PC-9 (cell line): ENCODE data around the gene SIDT1. TPM values are rescaled to one million over a fixed set of nuclear protein-coding genes. Genes with fewer than 3 reads are reported as not detected.

ENCODE experiments used
- BruUV-seq: library from RNA; stranded (reverse); fragments of 400-500 nt; replicated peaks from 2 replicates; lab custom pipeline; 2021; lab: Mats Ljungman, UMichigan
- CTCF ChIA-PET: fragments of 300-600 bp; sonication (Branson Sonifier 250); formaldehyde crosslinking; loops from one replicate; lab custom pipeline; 2022; ENCODE audit warnings: antibody characterized with exemption; lab: Charles Lee
- POLR2A ChIA-PET: fragments of 300-600 bp; sonication (Branson Sonifier 250); formaldehyde crosslinking; loops from one replicate; lab custom pipeline; 2022; ENCODE audit warnings: antibody characterized with exemption; ENCODE audit not compliant: unreplicated experiment; lab: Charles Lee
- DNase-seq, 2 experiments: peaks; one replicate each; pipeline versions ENCODE4 v3.0.0 to v3.0.0-alpha.2; 2015 to 2022; ENCODE audit warnings: mixed read lengths in 1 of 2
- H2AFZ ChIP-seq: fragments of 200-600 bp; sonication (generic); 2 replicates; pipeline ENCODE4 v1.8.1; 2017; ENCODE audit warnings: antibody characterized with exemption
- H3F3A ChIP-seq: fragments of 200-600 bp; sonication (generic); 2 replicates; pipeline ENCODE4 v1.8.1; 2017; ENCODE audit warnings: antibody characterized with exemption, mild to moderate bottlenecking, low read depth; ENCODE audit not compliant: insufficient read depth
- H3K27ac ChIP-seq: fragments of 200-600 bp; sonication (generic); 2 replicates; pipeline ENCODE4 v1.6.1; 2016; ENCODE audit warnings: mixed run types
- H3K27me3 ChIP-seq: fragments of 200-600 bp; sonication (generic); 2 replicates; pipeline ENCODE4 v1.6.1; 2016; ENCODE audit warnings: low read depth, mixed run types; ENCODE audit not compliant: insufficient read depth
- H3K36me3 ChIP-seq: fragments of 200-600 bp; sonication (generic); 2 replicates; pipeline ENCODE4 v1.6.1; 2016; ENCODE audit warnings: low read depth, mixed run types
- H3K4me1 ChIP-seq: fragments of 200-600 bp; sonication (generic); replicated peaks from 2 replicates; pipeline ENCODE4 v1.6.1; 2016; ENCODE audit warnings: mixed run types; ENCODE audit not compliant: insufficient read depth
- H3K4me2 ChIP-seq: fragments of 200-600 bp; sonication (generic); 2 replicates; pipeline ENCODE4 v1.6.1; 2017; ENCODE audit warnings: mixed run types
- H3K4me3 ChIP-seq: fragments of 200-600 bp; sonication (generic); 2 replicates; pipeline ENCODE4 v1.6.1; 2016; ENCODE audit warnings: mixed run types
- H3K79me2 ChIP-seq: fragments of 200-600 bp; sonication (generic); 2 replicates; pipeline ENCODE4 v1.6.1; 2017; ENCODE audit warnings: low read depth, mixed run types
- H3K9me2 ChIP-seq: fragments of 200-600 bp; sonication (generic); 2 replicates; pipeline ENCODE4 v1.8.1; 2017; ENCODE audit warnings: mild to moderate bottlenecking; ENCODE audit not compliant: insufficient read depth
- H3K9me3 ChIP-seq: fragments of 200-600 bp; sonication (generic); 2 replicates; pipeline ENCODE4 v1.8.1; 2016; ENCODE audit warnings: low read depth; ENCODE audit not compliant: insufficient read depth
- H4K20me1 ChIP-seq: fragments of 200-600 bp; sonication (generic); 2 replicates; pipeline ENCODE4 v1.8.1; 2017; ENCODE audit not compliant: insufficient read depth
- CTCF ChIP-seq: fragments of 200-600 bp; sonication (generic); conservative IDR thresholded peaks from 2 replicates; pipeline ENCODE4 v1.6.1; 2017; ENCODE audit warnings: mixed run types, antibody characterized with exemption, mild to moderate bottlenecking, moderate library complexity
- EZH2 ChIP-seq: fragments of 200-600 bp; sonication (generic); IDR thresholded peaks from 2 replicates; pipeline ENCODE4 v1.8.0; 2017; ENCODE audit warnings: antibody characterized with exemption, low read depth
- intact Hi-C: fragments of 100-400 bp; cut with micrococcal nuclease; formaldehyde crosslinking; loops from one replicate; pipeline ENCODE4 v1.10.0; 2022; ENCODE audit not compliant: unreplicated experiment
- microRNA-seq: library from miRNA; unstranded; fragments of <30 nt; microRNA quantifications from one replicate; pipeline ENCODE4 v1.2.0, GENCODE V29; 2021; ENCODE audit warnings: borderline number of aligned reads, borderline replicate concordance
- total RNA-seq: library from RNA; stranded (reverse); gene quantifications from 2 replicates; pipeline ENCODE4 v1.2.3, GENCODE V29; 2021

Gene SIDT1
- total RNA-seq, 1 experiment from 2014 or later: 1.2 TPM

- Histone ChIP-seq H2AFZ (no peak overlapping the region), H3F3A (no peaks in the 10 kb centered on the region), H3K27ac (no peak overlapping the region), H3K4me1 (no peaks in the 10 kb centered on the region), H3K9me3 (no peaks in the 10 kb centered on the region), H3K9me2 (no peaks in the 10 kb centered on the region), H3K4me2 (no peak overlapping the region), H3K4me3 (no peak overlapping the region), H3K79me2 (no peaks in the 10 kb centered on the region), H3K36me3 (0 out of 2 replicates have a peak, but pooled peaks cover 5% of the 10 kb centered on the region), H4K20me1 (no peaks in the 10 kb centered on the region), H3K27me3 (no peaks in the 10 kb centered on the region)
- ChIA-PET CTCF (no interaction called here), POLR2A (no interaction called here)
- TF ChIP-seq CTCF (no peak), EZH2 (no peak)
- DNase-seq: no peak
- intact Hi-C loops: no loop called here
- BruUV-seq: no TSS peak
These were observed 145.4 kb downstream of the SIDT1 start for GRCh38 chr3:113677737-113678136.

DNA sequence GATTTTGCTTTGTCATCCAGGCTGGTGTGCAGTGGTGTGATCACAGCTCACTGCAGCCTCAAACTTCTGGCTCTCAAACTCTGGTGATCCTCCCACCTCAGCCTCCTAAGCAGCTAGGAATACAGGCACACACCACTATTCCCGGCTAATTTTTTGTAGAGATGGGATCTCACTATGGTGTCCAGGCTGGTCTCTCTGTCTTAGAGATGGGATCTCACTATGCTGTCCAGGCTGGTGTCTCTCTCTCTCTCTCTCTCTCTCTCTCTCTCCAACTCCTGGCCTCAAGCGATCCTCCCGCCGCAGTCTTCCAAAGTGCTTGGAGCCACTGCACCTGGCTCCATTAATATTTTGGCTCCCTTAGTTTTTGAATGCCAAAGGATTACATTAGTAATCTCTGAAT lies 146.4 kb downstream of the SIDT1 start:
- TF ChIP-seq EZH2: no peak
- TF ChIP-seq CTCF: no peak
- Histone ChIP-seq H3K4me1 (no peaks in the 10 kb centered on the region), H3K4me2 (no peak overlapping the region), H2AFZ (no peak overlapping the region), H4K20me1 (no peaks in the 10 kb centered on the region), H3K27me3 (no peaks in the 10 kb centered on the region), H3F3A (no peaks in the 10 kb centered on the region), H3K4me3 (no peak overlapping the region), H3K79me2 (no peaks in the 10 kb centered on the region), H3K36me3 (no peaks in the 10 kb centered on the region), H3K27ac (no peak overlapping the region), H3K9me2 (no peaks in the 10 kb centered on the region), H3K9me3 (no peaks in the 10 kb centered on the region)
- BruUV-seq: no TSS peak
- ChIA-PET POLR2A (interaction anchor here (0.6 kb wide), 1 partner anchor 9 kb away, joined by 21 read pairs; no protein-coding TSS in a partner anchor), CTCF (no interaction called here)
- intact Hi-C loops: no loop called here
- no peak for DNase-seq

Small RNA genes within 50 kb of the gene (microRNA-seq; reads per million reads assigned to microRNA genes)
- not detected for gene MIR4446

Other genes starting within 250 kb of the SIDT1 start
- gene CFAP44, start 91.1 kb upstream of the SIDT1 start, total RNA-seq: 6.0 and 9.1 TPM in 2 replicates
- 34.7 and 35.9 TPM in 2 replicates for gene SPICE1, start 17.4 kb upstream of the SIDT1 start, total RNA-seq
- gene USF3, start 164.1 kb downstream of the SIDT1 start, total RNA-seq: 7.1 and 12.8 TPM in 2 replicates
- gene NAA50, start 213.7 kb downstream of the SIDT1 start, total RNA-seq: 198 and 221 TPM in 2 replicates
- 56.2 and 75.1 TPM in 2 replicates for gene ATP6V1A, start 214.5 kb downstream of the SIDT1 start, total RNA-seq